GM12872 (cell line): Measurements from ENCODE around the gene ZSCAN21.

Experiments used
- CTCF ChIP-seq: IDR thresholded peaks from 3 replicates; pipeline ENCODE4 v1.5.1; 2011; ENCODE audit warnings: low read depth, mild to moderate bottlenecking, low read length, moderate library complexity; ENCODE audit not compliant: insufficient read depth

The ZSCAN21 gene

DNA sequence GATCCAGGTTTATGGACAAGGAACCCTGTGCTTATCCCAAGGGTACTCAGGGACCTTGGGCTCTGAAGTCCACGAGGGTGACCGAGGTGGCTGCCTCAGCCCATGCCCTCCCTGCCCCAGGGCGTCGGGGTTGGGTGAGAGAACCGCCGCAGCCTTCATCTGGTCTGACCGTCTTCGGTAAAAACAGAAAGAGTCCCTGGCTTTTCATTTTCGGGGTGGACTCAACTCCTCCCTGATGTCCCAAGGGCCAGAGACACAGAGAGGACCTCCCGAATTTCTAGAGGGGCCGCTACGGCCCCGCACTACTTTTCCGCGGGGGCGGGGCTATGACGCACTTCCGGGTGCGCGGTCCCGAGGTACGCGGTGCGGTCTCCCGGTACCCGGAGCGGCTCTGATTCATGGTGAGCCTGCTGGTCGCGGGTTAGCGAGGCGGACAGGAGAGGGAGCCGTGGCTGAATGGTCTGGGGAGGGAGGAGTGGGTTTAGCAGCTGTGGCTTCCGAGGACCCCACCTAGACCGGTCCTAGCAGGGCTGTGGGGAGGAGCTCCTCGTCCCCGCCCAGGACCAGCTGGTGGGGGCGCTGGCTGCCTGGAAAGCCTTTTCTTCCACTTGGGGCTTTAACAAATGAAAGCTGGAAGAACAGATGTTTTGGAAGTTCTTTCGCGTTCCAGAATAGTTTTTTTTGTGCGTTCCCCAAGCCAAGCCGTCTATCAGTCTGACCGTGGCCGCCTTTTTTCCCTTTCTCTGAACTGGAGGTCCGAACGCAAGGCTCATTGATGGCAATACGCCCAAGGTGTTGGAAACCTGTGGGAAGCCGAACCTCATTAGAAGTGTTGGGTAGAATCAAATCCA lies at the start of gene ZSCAN21:
Gene ZSCAN21 (plus strand): TSS at position 334 of the 851 bp plus-strand sequence. CDS start 7,233 bp downstream, outside the sequence.
- TF ChIP-seq CTCF: peak; percentile 31; the same call in 1 of the 3 replicates

DNA sequence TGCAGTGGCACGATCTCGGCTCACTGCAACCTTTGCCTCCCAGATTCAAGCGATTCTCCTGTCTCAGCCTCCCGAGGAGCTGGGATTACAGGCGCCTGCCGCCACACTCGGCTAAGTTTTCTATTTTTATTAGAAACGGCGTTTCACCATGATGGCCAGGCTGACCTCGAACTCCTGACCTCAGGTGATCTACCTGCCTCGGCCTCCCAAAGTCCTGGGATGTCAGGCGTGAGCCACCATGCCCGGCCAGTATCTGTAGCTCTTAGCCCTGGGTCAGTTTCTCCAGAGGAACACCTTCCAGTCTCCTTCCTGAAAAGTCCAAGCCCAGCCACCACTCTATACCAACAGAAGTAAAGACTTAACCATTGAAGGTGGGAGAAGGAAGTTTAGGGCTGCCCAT lies 49.3 kb upstream of the ZSCAN21 start:
- no peak for TF ChIP-seq CTCF

DNA sequence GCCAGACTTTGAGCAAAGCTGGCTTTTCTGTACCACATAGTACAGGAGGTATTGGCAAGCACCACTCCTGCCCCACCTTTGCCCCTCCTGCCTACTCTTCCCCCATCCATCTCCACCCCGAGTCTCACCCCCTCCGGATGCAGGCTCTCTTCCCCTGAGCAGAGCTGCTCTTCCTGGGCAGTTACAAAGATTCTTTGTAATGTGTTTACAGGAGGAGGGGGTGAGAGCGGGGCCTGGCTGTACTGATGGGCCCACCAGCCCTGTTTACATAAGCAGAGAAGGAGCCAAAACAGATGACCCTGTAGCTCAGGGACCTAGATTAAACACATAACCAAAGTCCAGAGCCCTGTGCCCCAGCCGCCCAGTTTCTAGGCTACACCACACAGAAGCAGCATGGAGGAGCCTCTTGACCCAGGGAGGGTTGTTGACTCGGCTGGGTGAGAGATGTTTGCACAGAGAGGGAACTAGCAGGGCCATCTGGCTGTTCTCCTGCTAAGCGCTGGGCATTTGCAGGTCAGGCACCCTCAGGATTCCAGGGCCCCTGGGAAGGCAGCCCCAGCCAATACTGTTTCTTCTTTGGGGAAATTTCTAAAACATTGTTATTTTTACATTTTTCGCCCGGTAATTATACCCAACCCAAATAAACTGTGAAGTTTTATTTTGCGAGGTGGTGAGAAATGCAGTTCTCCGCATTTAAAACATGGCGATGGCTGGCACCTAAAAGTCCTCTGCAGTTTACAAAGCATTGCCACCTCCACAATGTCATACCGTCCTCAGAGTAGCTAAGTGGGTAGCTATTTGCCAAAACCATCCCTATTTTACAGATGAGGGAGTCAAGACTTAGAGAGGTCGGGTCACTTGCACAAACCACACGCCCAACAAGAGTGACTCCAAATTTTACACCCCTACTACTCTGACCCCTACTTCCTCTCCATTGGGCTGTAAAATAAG lies 45.6 kb upstream of the ZSCAN21 start:
- TF ChIP-seq CTCF: no peak

DNA sequence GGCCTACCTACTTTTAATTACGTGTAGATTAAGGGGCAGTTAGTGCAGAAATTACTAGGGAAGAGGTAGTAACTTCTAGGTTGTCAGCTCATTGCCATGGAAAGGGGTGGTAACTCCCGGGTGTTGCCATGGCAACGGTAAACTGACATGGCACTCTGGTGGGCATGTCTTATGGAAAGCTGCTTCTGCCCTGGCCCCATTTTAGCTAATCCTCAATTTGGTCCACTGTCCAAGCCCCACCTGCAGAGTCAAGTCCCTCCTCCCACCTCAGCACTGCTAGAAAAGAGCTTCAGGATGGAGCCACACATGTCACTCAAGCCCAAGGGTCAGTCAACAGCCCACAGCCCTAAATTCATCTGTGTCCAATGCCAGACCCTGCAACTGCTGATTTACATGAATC lies 41.7 kb upstream of the ZSCAN21 start:
- TF ChIP-seq CTCF: no peak

DNA sequence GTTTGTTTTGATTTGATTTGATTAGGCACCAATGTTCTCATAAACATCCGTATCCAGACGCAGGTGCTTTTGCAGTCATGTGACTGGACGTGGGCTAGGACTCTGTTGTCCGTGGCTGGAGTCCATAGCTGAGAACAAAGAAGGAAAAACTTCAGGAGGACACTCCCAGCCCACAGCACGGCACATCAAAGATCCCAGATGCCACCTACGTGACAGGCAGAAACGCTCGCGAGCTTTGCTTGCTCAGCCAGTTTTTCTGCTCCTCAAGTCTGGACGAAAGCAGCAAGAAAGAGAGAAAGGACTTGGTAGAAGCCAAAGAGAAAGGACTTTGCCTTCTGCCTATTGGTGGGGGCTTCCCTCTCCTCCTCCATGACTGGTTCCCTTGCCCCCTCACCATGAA lies 41.0 kb upstream of the ZSCAN21 start:
- TF ChIP-seq CTCF: no peak

DNA sequence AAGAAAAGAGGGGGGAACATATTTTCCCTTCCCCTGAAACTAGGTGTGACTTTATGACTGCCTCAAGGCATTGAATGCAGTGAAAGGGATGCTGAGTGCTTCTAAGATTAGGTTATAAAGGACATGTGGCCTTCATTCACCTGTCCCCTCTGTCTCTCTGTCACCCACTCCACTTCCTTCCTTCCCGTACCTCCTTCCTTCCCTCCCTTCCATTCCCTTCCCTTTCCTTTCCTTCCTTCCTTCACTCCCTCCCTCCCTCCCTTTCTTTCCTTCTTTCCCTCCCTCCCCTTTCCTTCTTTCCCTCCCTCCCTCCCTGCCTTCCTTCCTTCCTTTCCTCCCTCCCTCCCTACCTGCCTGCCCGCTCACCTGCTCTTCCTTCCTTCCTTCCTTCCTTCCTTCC lies 38.7 kb upstream of the ZSCAN21 start:
- no peak for TF ChIP-seq CTCF

DNA sequence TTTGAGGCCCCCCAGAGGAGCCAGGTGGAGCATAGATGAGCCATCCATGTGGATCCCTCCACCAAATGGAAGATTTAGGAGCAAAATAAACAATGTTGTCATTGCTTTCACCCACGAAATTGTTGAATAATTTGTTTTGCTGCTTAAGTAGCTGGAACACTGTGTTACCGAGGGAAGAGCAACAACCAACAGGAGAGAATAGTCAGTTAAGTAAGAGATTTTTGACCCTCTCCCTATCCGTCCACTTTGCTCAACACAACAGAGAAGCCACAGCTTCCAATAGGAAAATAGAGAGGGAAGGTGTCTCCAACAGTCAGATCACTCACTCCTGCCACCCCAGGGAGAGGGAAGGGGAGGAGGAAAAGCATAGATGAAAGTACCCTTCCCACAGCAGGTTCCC lies 38.1 kb upstream of the ZSCAN21 start:
- TF ChIP-seq CTCF: no peak
